ENCODE results near the gene ROPN1L.

ROPN1L gene

DNA sequence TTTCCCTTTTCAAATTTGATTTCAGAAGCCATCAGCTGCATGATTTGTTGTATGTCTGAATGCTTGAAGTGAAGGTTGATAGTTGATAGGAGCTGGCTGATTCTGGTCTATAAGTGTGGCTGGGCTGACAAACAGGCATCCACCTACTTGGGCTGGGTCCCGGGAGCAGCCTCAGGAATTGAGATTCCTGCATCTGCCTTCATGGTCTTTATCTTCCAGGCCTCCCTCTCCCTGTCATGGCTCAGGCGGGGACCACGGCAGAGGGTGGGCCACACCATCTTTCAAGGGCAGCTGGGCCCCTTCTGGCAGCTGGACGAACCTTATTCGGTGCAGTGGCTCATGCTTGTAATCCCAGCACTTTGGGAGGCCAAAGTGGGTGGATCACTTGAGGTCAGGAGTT lies 55.9 kb downstream of the ROPN1L start:
- no peaks in the 10 kb centered on the region for H4K20me1 ChIP-seq (ENCODE audit: insufficient read depth, low read length)
- no peak for ATAC-seq (ENCODE audit: insufficient read depth, low read depth)
- no peaks in the 10 kb centered on the region for H3K36me3 ChIP-seq (ENCODE audit: insufficient read depth, low read length)
- no peaks in the 10 kb centered on the region for H3K79me2 ChIP-seq (ENCODE audit: insufficient read depth, low read length)
- H3K4me1 ChIP-seq (ENCODE audit: insufficient read depth, low read length): no peaks in the 10 kb centered on the region
- no peaks in the 10 kb centered on the region for H3K27me3 ChIP-seq (ENCODE audit: insufficient read depth, low read length, poor library complexity)
- H3K4me2 ChIP-seq (ENCODE audit: insufficient read depth, low read length): no peak overlapping the region
- H3K27ac ChIP-seq (ENCODE audit: low read length): no peak overlapping the region
- no peak for TF ChIP-seq CTCF (IDR thresholded peaks at IDR 0.05; ENCODE audit: borderline replicate concordance, extremely low read depth, low read length, poor library complexity, severe bottlenecking)
- TF ChIP-seq EZH2 (IDR thresholded peaks at IDR 0.05; ENCODE audit: borderline replicate concordance, low read depth, low read length, severe bottlenecking): no peak
- no peak overlapping the region for H3K4me3 ChIP-seq (ENCODE audit: low read depth in 1 of 2, low read length in 2 of 2)
- H3K9ac ChIP-seq (ENCODE audit: low read depth, low read length): no peak overlapping the region
- DNase-seq: no peak
- H2AFZ ChIP-seq (ENCODE audit: low read depth, low read length): no peak overlapping the region
- peaks cover 22% of the 10 kb centered on the region for H3K9me3 ChIP-seq (ENCODE audit: insufficient read depth, low read length, severe bottlenecking)

DNA sequence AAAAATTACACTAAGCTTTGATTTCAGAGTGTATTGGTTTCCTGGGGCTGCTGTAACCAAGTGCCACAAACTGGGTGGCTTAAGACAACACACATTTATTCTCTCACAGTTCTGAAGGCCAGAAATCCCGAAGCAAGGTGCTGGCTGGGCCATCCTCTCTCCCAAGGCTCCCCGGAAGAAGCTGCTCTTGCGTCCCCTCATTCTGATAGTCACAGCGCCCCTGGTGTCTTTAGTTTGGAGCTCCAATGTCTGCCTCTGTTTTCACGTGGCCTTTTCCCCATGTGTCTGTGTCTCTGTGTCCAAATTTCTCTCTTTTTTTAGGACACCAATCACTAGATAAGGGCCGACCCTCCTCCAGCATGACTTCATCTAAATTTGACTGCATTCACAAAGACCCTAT lies 56.7 kb downstream of the ROPN1L start:
- no peak overlapping the region for H3K4me2 ChIP-seq (ENCODE audit: insufficient read depth, low read length)
- H4K20me1 ChIP-seq (ENCODE audit: insufficient read depth, low read length): 0 out of 2 replicates have a peak, but pooled peaks cover 2% of the 10 kb centered on the region
- ATAC-seq (ENCODE audit: insufficient read depth, low read depth) (no peak), DNase-seq (no peak)
- no peak overlapping the region for H3K9ac ChIP-seq (ENCODE audit: low read depth, low read length)
- H3K27ac ChIP-seq (ENCODE audit: low read length): no peak overlapping the region
- H3K79me2 ChIP-seq (ENCODE audit: insufficient read depth, low read length): no peaks in the 10 kb centered on the region
- H3K9me3 ChIP-seq (ENCODE audit: insufficient read depth, low read length, severe bottlenecking): peaks cover 19% of the 10 kb centered on the region
- no peaks in the 10 kb centered on the region for H3K4me1 ChIP-seq (ENCODE audit: insufficient read depth, low read length)
- no peaks in the 10 kb centered on the region for H3K36me3 ChIP-seq (ENCODE audit: insufficient read depth, low read length)
- no peaks in the 10 kb centered on the region for H3K27me3 ChIP-seq (ENCODE audit: insufficient read depth, low read length, poor library complexity)
- TF ChIP-seq EZH2 (IDR thresholded peaks at IDR 0.05; ENCODE audit: borderline replicate concordance, low read depth, low read length, severe bottlenecking): no peak
- TF ChIP-seq CTCF (IDR thresholded peaks at IDR 0.05; ENCODE audit: borderline replicate concordance, extremely low read depth, low read length, poor library complexity, severe bottlenecking): no peak
- no peak overlapping the region; the same call in 1 of the 2 replicates for H2AFZ ChIP-seq (ENCODE audit: low read depth, low read length)
- H3K4me3 ChIP-seq (ENCODE audit: low read depth in 1 of 2, low read length in 2 of 2): no peak overlapping the region

GRCh38 chr5:10499066-10499465 lies 57.4 kb downstream of the ROPN1L start:
- ATAC-seq (ENCODE audit: insufficient read depth, low read depth) (no peak), DNase-seq (no peak)
- Histone ChIP-seq H2AFZ (ENCODE audit: low read depth, low read length) (no peak overlapping the region), H3K27ac (ENCODE audit: low read length) (no peak overlapping the region), H3K9ac (ENCODE audit: low read depth, low read length) (no peak overlapping the region), H3K79me2 (ENCODE audit: insufficient read depth, low read length) (no peaks in the 10 kb centered on the region), H3K9me3 (ENCODE audit: insufficient read depth, low read length, severe bottlenecking) (peaks cover 12% of the 10 kb centered on the region), H3K36me3 (ENCODE audit: insufficient read depth, low read length) (no peaks in the 10 kb centered on the region), H4K20me1 (ENCODE audit: insufficient read depth, low read length) (0 out of 2 replicates have a peak, but pooled peaks cover 3% of the 10 kb centered on the region), H3K27me3 (ENCODE audit: insufficient read depth, low read length, poor library complexity) (no peaks in the 10 kb centered on the region), H3K4me1 (ENCODE audit: insufficient read depth, low read length) (no peaks in the 10 kb centered on the region), H3K4me2 (ENCODE audit: insufficient read depth, low read length) (no peak overlapping the region), H3K4me3 (ENCODE audit: low read depth in 1 of 2, low read length in 2 of 2) (no peak overlapping the region)
- TF ChIP-seq EZH2 (IDR thresholded peaks at IDR 0.05; ENCODE audit: borderline replicate concordance, low read depth, low read length, severe bottlenecking) (no peak), CTCF (IDR thresholded peaks at IDR 0.05; ENCODE audit: borderline replicate concordance, extremely low read depth, low read length, poor library complexity, severe bottlenecking) (no peak)

GRCh38 chr5:10499776-10500175 lies 58.1 kb downstream of the ROPN1L start:
- Histone ChIP-seq H3K9me3 (ENCODE audit: insufficient read depth, low read length, severe bottlenecking) (peaks cover 5% of the 10 kb centered on the region), H3K4me2 (ENCODE audit: insufficient read depth, low read length) (no peak overlapping the region)
- TF ChIP-seq EZH2 (IDR thresholded peaks at IDR 0.05; ENCODE audit: borderline replicate concordance, low read depth, low read length, severe bottlenecking): no peak
- no peak for TF ChIP-seq CTCF (IDR thresholded peaks at IDR 0.05; ENCODE audit: borderline replicate concordance, extremely low read depth, low read length, poor library complexity, severe bottlenecking)

More at GRCh38 chr5:10499776-10500175, 58.1 kb downstream of the ROPN1L start:
- Histone ChIP-seq H3K9ac (ENCODE audit: low read depth, low read length) (no peak overlapping the region), H3K27ac (ENCODE audit: low read length) (no peak overlapping the region), H4K20me1 (ENCODE audit: insufficient read depth, low read length) (0 out of 2 replicates have a peak, but pooled peaks cover 3% of the 10 kb centered on the region), H3K27me3 (ENCODE audit: insufficient read depth, low read length, poor library complexity) (no peaks in the 10 kb centered on the region), H3K4me1 (ENCODE audit: insufficient read depth, low read length) (no peaks in the 10 kb centered on the region), H3K36me3 (ENCODE audit: insufficient read depth, low read length) (no peaks in the 10 kb centered on the region), H3K4me3 (ENCODE audit: low read depth in 1 of 2, low read length in 2 of 2) (no peak overlapping the region), H3K79me2 (ENCODE audit: insufficient read depth, low read length) (no peaks in the 10 kb centered on the region), H2AFZ (ENCODE audit: low read depth, low read length) (no peak overlapping the region)
- peak; percentile 19; the same call in 1 of the 3 replicates for ATAC-seq (ENCODE audit: insufficient read depth, low read depth)
- DNase-seq: no peak

All from DND-41 (cell line).